HepG2 (cell line): ENCODE measurements around the gene ASF1B. TPM values are rescaled to one million over a fixed set of nuclear protein-coding genes. Genes with fewer than 3 reads are reported as not detected.

Source experiments
- ATAC-seq: fragments of 200-7000 bp; cut with Tn5 transposase; 3 replicates; pipeline ENCODE4 v1.9.1; 2020; ENCODE audit warnings: mild to moderate bottlenecking, moderate library complexity
- BruUV-seq: library from RNA; stranded (reverse); fragments of 400-500 nt; replicated peaks from 2 replicates; lab custom pipeline; 2021; lab: Mats Ljungman, UMichigan
- CTCF ChIA-PET: fragments of 300-600 bp; formaldehyde crosslinking; extraction: SDS; loops from one replicate; lab custom pipeline; 2021; ENCODE audit warnings: low total read pairs, inconsistent platforms, low intra/inter-chr PET ratio; lab: Yijun Ruan, JAX
- POLR2A ChIA-PET: fragments of 350-600 bp; sonication (Branson Sonifier 250); formaldehyde crosslinking; loops from one replicate; lab custom pipeline; 2020; ENCODE audit warnings: antibody characterized with exemption, inconsistent platforms; lab: Yijun Ruan, JAX
- DNase-seq: peaks from one replicate; pipeline ENCODE4 v3.0.0-alpha.2; 2015; ENCODE audit warnings: low spot score
- FAIRE-seq: peaks from 3 replicates; lab custom pipeline; 2011; peaks lifted over from hg19 to GRCh38; lab: Jason Lieb, UNC
- H2AFZ ChIP-seq: one replicate; pipeline ENCODE4 v1.6.1; 2011; ENCODE audit warnings: low read length, inconsistent platforms
- H3K27ac ChIP-seq: fragments of 300-600 bp; 3 replicates; pipeline ENCODE4 v1.8.0; 2011; ENCODE audit warnings: mixed run types, mild to moderate bottlenecking, mixed read lengths, low read length, inconsistent platforms; ENCODE audit not compliant: insufficient read depth; ENCODE audit errors: extremely low read length
- H3K27me3 ChIP-seq, 2 experiments: fragments of 200-600 bp in 1 of 2; 2 replicates in 1 of 2; 3 replicates in 1 of 2; pipeline versions ENCODE4 v1.6.0 to v1.8.0; 2011; ENCODE audit warnings: low read length in 2 of 2, mild to moderate bottlenecking in 2 of 2, moderate library complexity in 2 of 2, inconsistent platforms in 1 of 2; ENCODE audit not compliant: insufficient read depth in 2 of 2, control insufficient read depth in 1 of 2
- H3K36me3 ChIP-seq, 2 experiments: fragments of 200-600 bp in 1 of 2; replicated peaks in 1 of 2; 2 replicates in 1 of 2; 3 replicates in 1 of 2; pipeline versions ENCODE4 v1.5.1 to v1.8.0; 2011; ENCODE audit warnings: low read length in 2 of 2, inconsistent platforms in 1 of 2; ENCODE audit not compliant: insufficient read depth in 2 of 2, control insufficient read depth in 1 of 2
- H3K4me1 ChIP-seq: 2 replicates; pipeline ENCODE4 v1.5.1; 2012; ENCODE audit warnings: low read length, inconsistent platforms; ENCODE audit not compliant: insufficient read depth
- H3K4me2 ChIP-seq: 2 replicates; pipeline ENCODE4 v1.6.0; 2011; ENCODE audit warnings: low read depth, low read length, inconsistent platforms
- H3K4me3 ChIP-seq, 3 experiments: fragments of 200-600 bp in 1 of 3; sonication (generic), shearing (Covaris generic) in 1 of 3; replicated peaks in 1 of 3; 2 replicates each; pipeline ENCODE4 v1.5.1; 2011 to 2016; ENCODE audit warnings: low read length in 3 of 3, inconsistent platforms in 2 of 3, low read depth in 2 of 3, mild to moderate bottlenecking in 2 of 3, control low read depth in 1 of 3, mixed read lengths in 1 of 3; ENCODE audit not compliant: insufficient read depth in 1 of 3
- H3K79me2 ChIP-seq: one replicate; pipeline ENCODE4 v1.6.1; 2011; ENCODE audit warnings: low read length, inconsistent platforms; ENCODE audit not compliant: insufficient read depth
- H3K9ac ChIP-seq: 2 replicates; pipeline ENCODE4 v1.6.0; 2011; ENCODE audit warnings: mild to moderate bottlenecking, low read depth, low read length, inconsistent platforms; ENCODE audit not compliant: insufficient read depth
- H3K9me3 ChIP-seq: 2 replicates; pipeline ENCODE4 v1.5.1; 2012; ENCODE audit warnings: mild to moderate bottlenecking, low read length
- H4K20me1 ChIP-seq: 2 replicates; pipeline ENCODE4 v1.6.0; 2011; ENCODE audit warnings: inconsistent platforms, mild to moderate bottlenecking, low read length, moderate library complexity; ENCODE audit not compliant: insufficient read depth
- GMEB1 ChIP-seq: sonication (generic); formaldehyde crosslinking; IDR thresholded peaks from 2 replicates; pipeline ENCODE4 v1.5.1; 2020; ENCODE audit warnings: missing genetic modification reagents, mild to moderate bottlenecking, borderline replicate concordance
- KDM5A ChIP-seq: fragments of 200-600 bp; sonication (generic); IDR thresholded peaks from 2 replicates; pipeline ENCODE4 v1.7.0; 2018; ENCODE audit warnings: antibody characterized with exemption, mild to moderate bottlenecking, low read length, borderline replicate concordance
- POLR2A ChIP-seq, 2 experiments: IDR thresholded peaks; 2 replicates each; pipeline ENCODE4 v1.6.1; 2011; ENCODE audit warnings: low read depth in 2 of 2, low read length in 2 of 2, mild to moderate bottlenecking in 1 of 2, moderate library complexity in 1 of 2; ENCODE audit not compliant: insufficient read depth in 1 of 2
- whole genome bisulfite sequencing: methylation state at CpG from one replicate; pipeline ENCODE4 v1.1.6; 2017; ENCODE audit warnings: low lambda C conversion rate; 5-methylcytosine and 5-hydroxymethylcytosine counted together
- in situ Hi-C: cut with HindIII; loops from 2 replicates; pipeline ENCODE4 v1.10.0; 2017; ENCODE audit warnings: low pct_unique_long_range_greater_than_20kb; ENCODE audit not compliant: extremely low pct_ligation_motif_present
- intact Hi-C: fragments of 100-400 bp; cut with micrococcal nuclease; formaldehyde crosslinking; loops from one replicate; pipeline ENCODE4 v1.10.0; 2022; ENCODE audit not compliant: unreplicated experiment
- polyA plus RNA-seq, 8 experiments: library from polyadenylated mRNA; depleted of rRNA in 3 of 8; stranded (reverse) in 7 of 8; unstranded in 1 of 8; fragments of >200 nt; fragmentation: Illumina TruSeq in 4 of 8; extraction: Trizol in 4 of 8; gene quantifications; 2 replicates each; pipeline versions ENCODE4 v1.2.1 to v1.2.3, GENCODE V29; 2011 to 2016; ENCODE audit warnings: low read depth in 4 of 8, missing spikeins in 1 of 8, mixed read lengths in 1 of 8; ENCODE audit not compliant: insufficient read depth in 1 of 8
- total RNA-seq, 5 experiments: library from RNA; depleted of rRNA; stranded (reverse); fragments of >200 nt; fragmentation: Illumina TruSeq; extraction: Trizol; gene quantifications; 2 replicates each; pipeline ENCODE4 v1.2.3, GENCODE V29; 2016; ENCODE audit warnings: low read depth in 1 of 5
- TF ChIP-seq, protein P1 (sequence below): IDR thresholded peaks from 2 replicates; pipeline ENCODE4 v1.6.1; 2016; ENCODE audit warnings: control low read depth

ASF1B gene
- total and polyA plus RNA-seq, 2 of the 13 experiments (the other 11 are each of a cell fraction or from before 2014, with no cell fraction given), result 18.2 to 24.8 TPM

DNA sequence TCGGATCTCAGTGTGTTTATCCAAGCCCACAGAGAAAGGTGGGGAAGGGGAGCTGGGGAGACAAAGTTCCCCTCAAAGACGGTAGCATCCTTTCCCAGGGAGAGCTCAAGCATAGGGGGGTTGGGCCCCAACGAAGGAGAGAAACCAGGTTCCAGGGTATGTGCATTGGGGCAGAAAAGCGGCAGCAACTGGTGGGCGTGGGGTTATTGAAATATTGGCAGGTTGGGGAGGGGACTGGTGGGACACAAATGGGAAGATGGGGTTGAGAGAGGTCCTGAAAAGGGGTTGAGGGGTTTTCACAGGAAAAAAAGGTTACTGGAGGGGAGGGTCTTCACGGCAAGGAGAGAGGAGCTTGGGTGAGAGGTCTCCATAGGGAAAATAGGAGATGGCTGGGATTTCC lies 1.0 kb downstream of the ASF1B start (continued):
- TF ChIP-seq KDM5A, result no peak

DNA sequence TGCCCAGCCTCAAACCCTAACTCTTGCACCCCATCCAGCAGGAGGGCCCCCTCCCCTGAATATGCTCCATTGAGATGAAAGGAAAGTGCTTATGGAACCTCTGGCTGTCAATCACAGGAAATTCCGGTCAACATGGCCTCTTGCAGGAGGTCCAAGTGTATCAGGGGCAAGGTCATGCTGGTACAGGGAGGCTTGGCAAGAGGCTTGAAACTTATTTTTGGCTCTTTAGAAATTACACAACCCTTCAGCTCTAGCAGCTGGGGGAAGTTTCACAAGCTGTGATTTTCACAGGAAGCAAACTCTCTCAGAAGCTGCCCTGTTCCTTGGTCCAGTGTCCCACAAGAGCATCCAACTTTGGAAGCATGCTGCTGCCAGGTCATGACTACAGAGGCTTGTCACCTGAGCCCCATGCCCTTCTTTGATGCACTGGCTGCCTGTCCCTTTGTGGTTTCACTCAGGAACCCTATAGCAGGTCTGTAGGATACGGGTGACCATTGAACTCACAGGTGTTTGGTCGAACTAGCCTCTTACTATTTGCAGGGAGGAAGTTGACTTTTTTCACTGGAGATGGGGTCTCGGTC lies 8.4 kb downstream of the ASF1B start:
- no TSS peak for BruUV-seq
- 55% methylated on average over 4 of the region's 4 CpGs for WGBS

More for the DNA sequence above, 8.4 kb downstream of the ASF1B start:
- CTCF ChIA-PET, result no interaction called here
- Histone ChIP-seq H3K9ac (no peak overlapping the region), H3K4me3 (no peak overlapping the region), H2AFZ (no peak overlapping the region), H3K4me2 (no peak overlapping the region), H3K27me3 (no peaks in the 10 kb centered on the region), H3K27ac (peak overlapping the region; percentile 21), H4K20me1 (no peaks in the 10 kb centered on the region), H3K4me1 (peaks cover 24% of the 10 kb centered on the region), H3K9me3 (no peaks in the 10 kb centered on the region), H3K36me3 (peaks cover 0 to under 1% of the 10 kb centered on the region in 2 experiments; a peak in 1 of 5 replicates), H3K79me2 (no peaks in the 10 kb centered on the region)
- in situ Hi-C loops, result no loop called here
- intact Hi-C loops, result no loop called here
- DNase-seq, result no peak
- FAIRE-seq, result no peak
- TF ChIP-seq POLR2A (IDR thresholded peaks at IDR 0.05; ENCODE audit: insufficient read depth in 1 of 2, low read depth in 2 of 2, low read length in 2 of 2), result 0 out of 4 replicates have a peak, but pooled peaks of 1 of the 2 experiments have one; percentile 34
- TF ChIP-seq, protein P1, sequence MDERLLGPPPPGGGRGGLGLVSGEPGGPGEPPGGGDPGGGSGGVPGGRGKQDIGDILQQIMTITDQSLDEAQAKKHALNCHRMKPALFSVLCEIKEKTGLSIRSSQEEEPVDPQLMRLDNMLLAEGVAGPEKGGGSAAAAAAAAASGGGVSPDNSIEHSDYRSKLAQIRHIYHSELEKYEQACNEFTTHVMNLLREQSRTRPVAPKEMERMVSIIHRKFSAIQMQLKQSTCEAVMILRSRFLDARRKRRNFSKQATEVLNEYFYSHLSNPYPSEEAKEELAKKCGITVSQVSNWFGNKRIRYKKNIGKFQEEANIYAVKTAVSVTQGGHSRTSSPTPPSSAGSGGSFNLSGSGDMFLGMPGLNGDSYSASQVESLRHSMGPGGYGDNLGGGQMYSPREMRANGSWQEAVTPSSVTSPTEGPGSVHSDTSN (CRISPR knock-in tag), result peak; percentile 78
- no peak for TF ChIP-seq GMEB1 (CRISPR knock-in tag)
- ATAC-seq, result no peak
- POLR2A ChIA-PET, result interaction anchor here (1.0 to 2.4 kb wide), 2 partner anchors 9 kb away, joined by 3 to 5 read pairs; partner anchors contain the start of gene ASF1B
